BJ (cell line): Measurements from ENCODE around the gene TOM1L2. TPM values are rescaled to one million over a fixed set of nuclear protein-coding genes. Genes with fewer than 3 reads are reported as not detected.

ENCODE experiments used
- CTCF ChIA-PET: fragments of 350-600 bp; formaldehyde crosslinking; extraction: SDS; loops from one replicate; lab custom pipeline; 2021; ENCODE audit warnings: antibody characterized with exemption, inconsistent platforms; lab: Yijun Ruan, JAX
- POLR2A ChIA-PET: fragments of 300-600 bp; sonication (Branson Sonifier 250); formaldehyde crosslinking; extraction: SDS; loops from one replicate; lab custom pipeline; 2021; ENCODE audit warnings: antibody characterized with exemption; lab: Charles Lee
- DNase-seq: peaks from one replicate; pipeline ENCODE4 v3.0.0-alpha.2; 2011; ENCODE audit warnings: low read depth
- H3K27me3 ChIP-seq: 2 replicates; pipeline ENCODE4 v1.6.0; 2011; ENCODE audit warnings: low read length; ENCODE audit not compliant: control insufficient read depth, insufficient read depth
- H3K36me3 ChIP-seq: 2 replicates; pipeline ENCODE4 v1.5.1; 2011; ENCODE audit warnings: low read length; ENCODE audit not compliant: control insufficient read depth, insufficient read depth
- H3K4me3 ChIP-seq: 2 replicates; pipeline ENCODE4 v1.5.1; 2011; ENCODE audit warnings: low read depth, mild to moderate bottlenecking, control low read depth, low read length
- polyA plus RNA-seq: library from polyadenylated mRNA; depleted of rRNA; stranded (reverse); fragments of >200 nt; gene quantifications from 2 replicates; pipeline ENCODE4 v1.2.3, GENCODE V29; 2011
- TF ChIP-seq, protein P1 (sequence below): IDR thresholded peaks from 2 replicates; pipeline ENCODE4 v1.5.1; 2011; ENCODE audit warnings: low read depth, mild to moderate bottlenecking, control low read depth, inconsistent platforms, low read length, moderate library complexity; ENCODE audit not compliant: insufficient read depth

Gene TOM1L2
- polyA plus RNA-seq, 1 experiment: 39.6 TPM

DNA sequence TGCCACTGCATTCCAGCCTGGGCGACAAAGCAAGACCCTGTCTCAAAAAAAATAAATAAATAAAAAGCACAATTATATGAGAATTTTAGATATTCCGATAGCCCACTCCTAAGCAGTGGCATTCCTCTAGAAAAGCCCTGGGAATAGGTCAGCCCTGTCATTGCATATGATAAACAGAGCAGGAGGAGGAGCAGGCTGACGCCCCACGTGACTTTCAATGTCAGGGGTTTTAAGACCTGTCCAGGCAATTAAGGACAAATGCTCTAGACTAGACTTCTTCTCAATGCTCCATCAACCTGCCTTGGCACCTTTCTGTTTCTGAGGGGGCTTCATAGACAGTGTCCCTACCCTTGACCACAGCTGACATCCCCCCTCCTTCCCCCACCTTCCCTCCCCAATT is 7.5 kb downstream of the TOM1L2 start:
- DNase-seq: no peak
- Histone ChIP-seq H3K4me3 (no peak overlapping the region), H3K36me3 (no peaks in the 10 kb centered on the region), H3K27me3 (no peaks in the 10 kb centered on the region)
- POLR2A ChIA-PET: no interaction called here
- CTCF ChIA-PET: no interaction called here
- TF ChIP-seq, protein P1, sequence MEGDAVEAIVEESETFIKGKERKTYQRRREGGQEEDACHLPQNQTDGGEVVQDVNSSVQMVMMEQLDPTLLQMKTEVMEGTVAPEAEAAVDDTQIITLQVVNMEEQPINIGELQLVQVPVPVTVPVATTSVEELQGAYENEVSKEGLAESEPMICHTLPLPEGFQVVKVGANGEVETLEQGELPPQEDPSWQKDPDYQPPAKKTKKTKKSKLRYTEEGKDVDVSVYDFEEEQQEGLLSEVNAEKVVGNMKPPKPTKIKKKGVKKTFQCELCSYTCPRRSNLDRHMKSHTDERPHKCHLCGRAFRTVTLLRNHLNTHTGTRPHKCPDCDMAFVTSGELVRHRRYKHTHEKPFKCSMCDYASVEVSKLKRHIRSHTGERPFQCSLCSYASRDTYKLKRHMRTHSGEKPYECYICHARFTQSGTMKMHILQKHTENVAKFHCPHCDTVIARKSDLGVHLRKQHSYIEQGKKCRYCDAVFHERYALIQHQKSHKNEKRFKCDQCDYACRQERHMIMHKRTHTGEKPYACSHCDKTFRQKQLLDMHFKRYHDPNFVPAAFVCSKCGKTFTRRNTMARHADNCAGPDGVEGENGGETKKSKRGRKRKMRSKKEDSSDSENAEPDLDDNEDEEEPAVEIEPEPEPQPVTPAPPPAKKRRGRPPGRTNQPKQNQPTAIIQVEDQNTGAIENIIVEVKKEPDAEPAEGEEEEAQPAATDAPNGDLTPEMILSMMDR: no peak

DNA sequence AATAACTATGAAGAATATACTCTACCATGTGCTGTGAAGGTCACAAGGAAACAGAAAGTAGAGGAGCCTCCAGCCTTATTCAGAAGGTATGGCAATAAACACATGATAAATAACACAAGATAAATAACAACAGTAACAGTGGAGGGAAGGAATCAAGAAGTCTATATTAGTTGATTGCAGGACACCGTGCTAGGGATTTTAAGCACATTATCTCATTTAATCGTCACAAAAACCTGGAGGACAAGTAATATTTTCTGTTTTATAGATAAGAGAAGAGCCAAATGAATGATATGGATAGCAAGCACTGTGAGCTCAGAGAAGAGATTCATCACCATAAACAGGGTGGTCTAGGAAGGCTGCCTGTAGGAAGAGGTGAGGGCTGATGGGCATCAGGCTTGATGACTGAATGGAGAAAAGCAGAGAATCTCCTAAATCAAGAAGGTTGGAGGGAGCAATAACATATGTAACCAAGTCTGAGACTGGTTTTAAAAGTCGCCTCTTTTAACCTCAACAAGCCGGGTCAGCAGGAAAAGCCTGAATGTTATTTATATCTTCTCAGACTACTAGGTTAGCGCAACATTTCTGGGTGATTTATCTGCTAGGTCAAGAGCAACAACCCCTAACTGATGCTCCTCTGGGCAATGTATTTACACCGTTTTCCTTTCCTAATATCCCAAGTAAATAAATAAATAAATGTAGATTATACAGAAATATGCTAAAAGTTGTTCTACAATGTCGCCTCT is 8.3 kb downstream of the TOM1L2 start:
- Histone ChIP-seq H3K36me3 (no peaks in the 10 kb centered on the region), H3K4me3 (no peak overlapping the region), H3K27me3 (no peaks in the 10 kb centered on the region)
- ChIA-PET CTCF (no interaction called here), POLR2A (no interaction called here)
- DNase-seq: no peak
- TF ChIP-seq, protein P1: no peak

DNA sequence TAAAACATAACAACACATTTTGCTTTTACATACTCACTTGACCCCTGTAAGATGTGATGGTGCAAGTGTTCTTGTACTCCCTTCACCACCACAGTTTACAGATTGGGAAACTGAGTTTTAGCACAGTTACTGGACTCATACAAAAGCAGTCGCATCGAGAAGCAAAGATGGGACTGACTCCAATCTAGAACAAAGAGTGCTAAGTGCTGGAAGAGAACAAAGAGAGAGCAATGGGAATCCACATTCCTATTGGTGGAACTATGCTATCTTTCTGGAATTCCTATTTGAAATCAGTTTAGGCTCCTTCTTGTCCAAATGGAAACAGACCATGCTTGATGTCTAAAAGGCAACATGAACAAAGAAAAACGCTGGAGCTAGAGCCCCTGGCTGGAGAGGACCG is 9.1 kb downstream of the TOM1L2 start:
- DNase-seq: no peak
- TF ChIP-seq, protein P1: no peak
- ChIA-PET POLR2A (no interaction called here), CTCF (no interaction called here)
- no peak overlapping the region for H3K4me3 ChIP-seq
- no peaks in the 10 kb centered on the region for H3K27me3 ChIP-seq
- no peaks in the 10 kb centered on the region for H3K36me3 ChIP-seq

DNA sequence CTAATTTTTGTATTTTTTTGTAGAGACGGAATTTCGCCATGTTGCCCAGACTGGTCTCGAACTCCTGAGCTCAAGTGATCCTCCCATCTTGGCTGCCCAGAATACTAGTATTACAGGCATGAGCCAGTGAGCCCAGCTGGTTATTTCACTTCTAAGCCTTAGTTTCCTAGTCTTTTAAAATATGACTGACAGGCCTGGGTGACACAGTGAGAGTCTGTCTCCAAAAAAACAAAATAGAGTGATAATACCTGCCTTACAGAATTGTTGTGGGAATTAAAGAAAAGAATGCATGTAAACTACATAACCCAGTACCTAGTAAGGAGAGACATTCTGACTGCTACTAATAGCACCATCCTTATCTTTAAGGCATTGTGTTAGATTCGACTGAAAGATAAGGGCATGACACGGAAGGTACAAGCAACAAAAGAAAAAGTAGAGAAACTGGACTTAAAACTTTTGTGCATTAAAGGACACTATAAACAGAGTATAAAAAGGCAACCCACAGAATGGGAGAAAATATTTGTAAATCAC is 11.6 kb downstream of the TOM1L2 start:
- TF ChIP-seq, protein P1: no peak
- POLR2A ChIA-PET: interaction anchor here (0.7 kb wide), 1 partner anchor 343 kb away, joined by 3 read pairs; no protein-coding TSS in a partner anchor
- no peak for DNase-seq
- CTCF ChIA-PET: interaction anchor here (0.6 to 0.9 kb wide), 2 partner anchors 13 to 22 kb away, joined by 3 read pairs; no protein-coding TSS in a partner anchor
- no peak overlapping the region for H3K4me3 ChIP-seq
- no peaks in the 10 kb centered on the region for H3K36me3 ChIP-seq
- H3K27me3 ChIP-seq: no peaks in the 10 kb centered on the region

DNA sequence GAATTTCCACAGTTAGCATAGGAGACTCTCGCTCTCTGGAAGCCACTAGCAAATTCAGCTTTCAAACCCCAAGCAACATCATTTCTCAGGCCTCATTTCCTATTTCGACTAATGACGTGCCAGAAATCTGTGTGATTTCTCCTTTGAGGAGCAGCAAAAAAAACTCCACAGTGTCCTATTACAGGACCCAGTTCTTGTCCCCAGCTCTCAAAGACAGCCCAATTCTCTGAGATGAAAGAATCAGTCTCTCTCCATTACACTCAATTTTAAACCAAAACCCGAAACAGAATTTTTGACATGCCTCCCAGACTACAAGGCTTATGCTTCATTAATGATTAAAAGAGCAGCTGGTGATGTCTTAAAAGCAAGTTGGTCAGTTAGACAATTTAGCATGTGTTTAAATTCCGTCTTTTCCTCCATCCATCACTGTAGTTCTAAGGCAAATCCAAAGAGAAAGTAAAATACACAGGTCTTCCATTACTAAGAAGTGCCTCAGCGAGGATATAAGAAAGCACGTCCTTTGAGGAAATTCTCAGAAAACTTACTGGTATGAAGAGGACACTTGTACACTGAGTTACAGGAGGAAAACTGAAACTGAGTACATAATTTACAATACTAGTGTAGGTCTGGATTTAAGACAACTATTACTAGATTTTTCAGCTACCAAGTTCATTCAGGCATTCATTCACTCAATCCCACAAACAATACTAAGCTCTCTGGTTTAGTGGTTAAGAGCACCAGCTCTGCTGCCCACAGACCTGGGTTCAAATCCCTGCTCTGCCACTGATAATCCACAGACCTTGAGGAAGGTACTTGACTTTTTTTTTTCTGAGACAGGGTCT is 12.5 kb downstream of the TOM1L2 start:
- no peaks in the 10 kb centered on the region for H3K27me3 ChIP-seq
- DNase-seq: no peak
- CTCF ChIA-PET: interaction anchor here (0.6 to 0.9 kb wide), 6 partner anchors 8 to 605 kb away, joined by 3 to 6 read pairs (median 3); no protein-coding TSS in a partner anchor
- H3K4me3 ChIP-seq: peak overlapping the region; percentile 18
- POLR2A ChIA-PET: interaction anchor here (0.7 kb wide), 1 partner anchor 343 kb away, joined by 3 read pairs; no protein-coding TSS in a partner anchor
- H3K36me3 ChIP-seq: peaks cover 1% of the 10 kb centered on the region; the same call in 1 of the 2 replicates
- TF ChIP-seq, protein P1: no peak
